Liver (tissue), 3 donors: ENCODE measurements around the gene C4orf46.

Experiments
- ATF3 ChIP-seq: IDR thresholded peaks from 2 replicates; pipeline ENCODE4 v1.6.1; 2016; ENCODE audit warnings: antibody characterized with exemption
- CTCF ChIP-seq: fragments of 150-350 bp; IDR thresholded peaks from 2 replicates; pipeline ENCODE4 v1.5.1; 2017; ENCODE audit warnings: improper control_type of control experiment, low read depth, low read length; ENCODE audit not compliant: missing input control
- FOXA1 ChIP-seq: IDR thresholded peaks from 2 replicates; pipeline ENCODE4 v1.6.1; 2016; ENCODE audit warnings: antibody characterized with exemption
- HNF4A ChIP-seq, 2 donors: conservative IDR thresholded peaks; 2 replicates each; pipeline ENCODE4 v1.6.1; 2016; ENCODE audit warnings: antibody characterized with exemption in 2 of 2, mild to moderate bottlenecking in 2 of 2
- JUND ChIP-seq, 2 donors: IDR thresholded peaks; 2 replicates each; pipeline ENCODE4 v1.6.1; 2016; ENCODE audit warnings: antibody characterized with exemption in 2 of 2
- MAX ChIP-seq: IDR thresholded peaks from 2 replicates; pipeline ENCODE4 v1.6.1; 2016; ENCODE audit warnings: antibody characterized with exemption
- NR2F2 ChIP-seq: IDR thresholded peaks from 2 replicates; pipeline ENCODE4 v1.6.1; 2016; ENCODE audit warnings: antibody characterized with exemption
- RAD21 ChIP-seq, 2 donors: IDR thresholded peaks; 2 replicates each; pipeline ENCODE4 v1.6.1; 2016; ENCODE audit warnings: antibody characterized with exemption in 2 of 2, mild to moderate bottlenecking in 2 of 2
- SP1 ChIP-seq: IDR thresholded peaks from 2 replicates; pipeline ENCODE4 v1.6.1; 2018; ENCODE audit warnings: antibody characterized with exemption, mild to moderate bottlenecking
- TAF1 ChIP-seq: conservative IDR thresholded peaks from 2 replicates; pipeline ENCODE4 v1.6.1; 2016; ENCODE audit warnings: antibody characterized with exemption, mild to moderate bottlenecking
- YY1 ChIP-seq: IDR thresholded peaks from 2 replicates; pipeline ENCODE4 v1.6.1; 2016; ENCODE audit warnings: antibody characterized with exemption, mild to moderate bottlenecking
- TF ChIP-seq, protein P1 (sequence below): IDR thresholded peaks from 2 replicates; pipeline ENCODE4 v1.6.1; 2016; ENCODE audit warnings: antibody characterized with exemption
- TF ChIP-seq, protein P2 (sequence below): IDR thresholded peaks from 2 replicates; pipeline ENCODE4 v1.6.1; 2016; ENCODE audit warnings: antibody characterized with exemption, mild to moderate bottlenecking
- donor health status: healthy.
- donor health status: healthy.

GRCh38 chr4:158657291-158657690 is 14.4 kb downstream of the C4orf46 start:
- no peak for TF ChIP-seq CTCF
- TF ChIP-seq FOXA1: no peak
- no peak for TF ChIP-seq TAF1
- TF ChIP-seq RAD21 (IDR thresholded peaks at IDR 0.05): no peak
- TF ChIP-seq MAX: no peak
- TF ChIP-seq SP1: no peak
- TF ChIP-seq YY1: no peak
- no peak for TF ChIP-seq HNF4A (conservative IDR thresholded peaks at IDR 0.05)
- TF ChIP-seq, protein P1, sequence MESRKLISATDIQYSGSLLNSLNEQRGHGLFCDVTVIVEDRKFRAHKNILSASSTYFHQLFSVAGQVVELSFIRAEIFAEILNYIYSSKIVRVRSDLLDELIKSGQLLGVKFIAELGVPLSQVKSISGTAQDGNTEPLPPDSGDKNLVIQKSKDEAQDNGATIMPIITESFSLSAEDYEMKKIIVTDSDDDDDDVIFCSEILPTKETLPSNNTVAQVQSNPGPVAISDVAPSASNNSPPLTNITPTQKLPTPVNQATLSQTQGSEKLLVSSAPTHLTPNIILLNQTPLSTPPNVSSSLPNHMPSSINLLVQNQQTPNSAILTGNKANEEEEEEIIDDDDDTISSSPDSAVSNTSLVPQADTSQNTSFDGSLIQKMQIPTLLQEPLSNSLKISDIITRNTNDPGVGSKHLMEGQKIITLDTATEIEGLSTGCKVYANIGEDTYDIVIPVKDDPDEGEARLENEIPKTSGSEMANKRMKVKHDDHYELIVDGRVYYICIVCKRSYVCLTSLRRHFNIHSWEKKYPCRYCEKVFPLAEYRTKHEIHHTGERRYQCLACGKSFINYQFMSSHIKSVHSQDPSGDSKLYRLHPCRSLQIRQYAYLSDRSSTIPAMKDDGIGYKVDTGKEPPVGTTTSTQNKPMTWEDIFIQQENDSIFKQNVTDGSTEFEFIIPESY: no peak
- TF ChIP-seq, protein P2, sequence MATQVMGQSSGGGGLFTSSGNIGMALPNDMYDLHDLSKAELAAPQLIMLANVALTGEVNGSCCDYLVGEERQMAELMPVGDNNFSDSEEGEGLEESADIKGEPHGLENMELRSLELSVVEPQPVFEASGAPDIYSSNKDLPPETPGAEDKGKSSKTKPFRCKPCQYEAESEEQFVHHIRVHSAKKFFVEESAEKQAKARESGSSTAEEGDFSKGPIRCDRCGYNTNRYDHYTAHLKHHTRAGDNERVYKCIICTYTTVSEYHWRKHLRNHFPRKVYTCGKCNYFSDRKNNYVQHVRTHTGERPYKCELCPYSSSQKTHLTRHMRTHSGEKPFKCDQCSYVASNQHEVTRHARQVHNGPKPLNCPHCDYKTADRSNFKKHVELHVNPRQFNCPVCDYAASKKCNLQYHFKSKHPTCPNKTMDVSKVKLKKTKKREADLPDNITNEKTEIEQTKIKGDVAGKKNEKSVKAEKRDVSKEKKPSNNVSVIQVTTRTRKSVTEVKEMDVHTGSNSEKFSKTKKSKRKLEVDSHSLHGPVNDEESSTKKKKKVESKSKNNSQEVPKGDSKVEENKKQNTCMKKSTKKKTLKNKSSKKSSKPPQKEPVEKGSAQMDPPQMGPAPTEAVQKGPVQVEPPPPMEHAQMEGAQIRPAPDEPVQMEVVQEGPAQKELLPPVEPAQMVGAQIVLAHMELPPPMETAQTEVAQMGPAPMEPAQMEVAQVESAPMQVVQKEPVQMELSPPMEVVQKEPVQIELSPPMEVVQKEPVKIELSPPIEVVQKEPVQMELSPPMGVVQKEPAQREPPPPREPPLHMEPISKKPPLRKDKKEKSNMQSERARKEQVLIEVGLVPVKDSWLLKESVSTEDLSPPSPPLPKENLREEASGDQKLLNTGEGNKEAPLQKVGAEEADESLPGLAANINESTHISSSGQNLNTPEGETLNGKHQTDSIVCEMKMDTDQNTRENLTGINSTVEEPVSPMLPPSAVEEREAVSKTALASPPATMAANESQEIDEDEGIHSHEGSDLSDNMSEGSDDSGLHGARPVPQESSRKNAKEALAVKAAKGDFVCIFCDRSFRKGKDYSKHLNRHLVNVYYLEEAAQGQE: no peak
- no peak for TF ChIP-seq ATF3
- TF ChIP-seq NR2F2: no peak
- TF ChIP-seq JUND (IDR thresholded peaks at IDR 0.05): no peak
